Liver (tissue), 9 donors: Measurements from ENCODE around the gene FTCD. TPM values are rescaled to one million over a fixed set of nuclear protein-coding genes. Genes with fewer than 3 reads are reported as not detected.

Source experiments
- DNase-seq: peaks from one replicate; pipeline ENCODE4 v3.0.0-alpha.2; 2017; ENCODE audit warnings: low spot score
- H3K27ac ChIP-seq, 2 donors: one replicate each; pipeline ENCODE4 v1.7.0; 2013; ENCODE audit warnings: inconsistent platforms in 2 of 2, low read length in 2 of 2, control low read depth in 1 of 2, low read depth in 1 of 2, mild to moderate bottlenecking in 1 of 2
- H3K27me3 ChIP-seq, 4 donors: one replicate each; pipeline versions ENCODE4 v1.6.1 to v1.7.0; 2013; ENCODE audit warnings: low read length in 3 of 4, inconsistent platforms in 1 of 4, mild to moderate bottlenecking in 1 of 4, moderate library complexity in 1 of 4; ENCODE audit not compliant: control insufficient read depth in 4 of 4, insufficient read depth in 4 of 4
- H3K36me3 ChIP-seq, 4 donors: one replicate each; pipeline versions ENCODE4 v1.6.1 to v1.7.0; 2013; ENCODE audit warnings: low read length in 3 of 4, mild to moderate bottlenecking in 3 of 4, low read depth in 1 of 4, moderate library complexity in 1 of 4; ENCODE audit not compliant: control insufficient read depth in 4 of 4, insufficient read depth in 3 of 4
- H3K4me1 ChIP-seq, 4 donors: one replicate each; pipeline versions ENCODE4 v1.6.1 to v1.7.0; 2013; ENCODE audit warnings: low read length in 3 of 4, mild to moderate bottlenecking in 3 of 4, moderate library complexity in 1 of 4; ENCODE audit not compliant: control insufficient read depth in 4 of 4, insufficient read depth in 4 of 4
- H3K4me3 ChIP-seq, 3 donors: one replicate each; pipeline versions ENCODE4 v1.6.1 to v1.7.0; 2013; ENCODE audit warnings: low read length in 3 of 3, control low read depth in 1 of 3, low read depth in 1 of 3, mild to moderate bottlenecking in 1 of 3
- H3K9ac ChIP-seq, 2 donors: one replicate each; pipeline ENCODE4 v1.7.0; 2013; ENCODE audit warnings: low read length in 2 of 2, mild to moderate bottlenecking in 2 of 2, moderate library complexity in 2 of 2, control low read depth in 1 of 2, low read depth in 1 of 2
- H3K9me3 ChIP-seq, 4 donors: one replicate each; pipeline versions ENCODE4 v1.6.1 to v1.7.0; 2013; ENCODE audit warnings: low read length in 3 of 4; ENCODE audit not compliant: control insufficient read depth in 4 of 4
- EGR1 ChIP-seq, 2 donors: IDR thresholded peaks; 2 replicates each; pipeline ENCODE4 v1.6.1; 2016 to 2018; ENCODE audit warnings: antibody characterized with exemption in 2 of 2, low read depth in 2 of 2
- FOXA1 ChIP-seq: IDR thresholded peaks from 2 replicates; pipeline ENCODE4 v1.6.1; 2016; ENCODE audit warnings: antibody characterized with exemption
- FOXA2 ChIP-seq: IDR thresholded peaks from 2 replicates; pipeline ENCODE4 v1.6.1; 2016; ENCODE audit warnings: antibody characterized with exemption
- GABPA ChIP-seq, 2 donors: IDR thresholded peaks in 1 of 2; conservative IDR thresholded peaks in 1 of 2; 2 replicates each; pipeline ENCODE4 v1.6.1; 2016; ENCODE audit warnings: antibody characterized with exemption in 2 of 2, mild to moderate bottlenecking in 1 of 2, moderate library complexity in 1 of 2
- HNF4G ChIP-seq: IDR thresholded peaks from 2 replicates; pipeline ENCODE4 v1.6.1; 2016; ENCODE audit warnings: antibody characterized with exemption
- JUND ChIP-seq, 2 donors: IDR thresholded peaks; 2 replicates each; pipeline ENCODE4 v1.6.1; 2016; ENCODE audit warnings: antibody characterized with exemption in 2 of 2
- RXRA ChIP-seq, 2 donors: IDR thresholded peaks; 2 replicates each; pipeline ENCODE4 v1.6.1; 2017 to 2018; ENCODE audit warnings: antibody characterized with exemption in 2 of 2, mild to moderate bottlenecking in 1 of 2
- SP1 ChIP-seq: IDR thresholded peaks from 2 replicates; pipeline ENCODE4 v1.6.1; 2018; ENCODE audit warnings: antibody characterized with exemption, mild to moderate bottlenecking
- TAF1 ChIP-seq: conservative IDR thresholded peaks from 2 replicates; pipeline ENCODE4 v1.6.1; 2016; ENCODE audit warnings: antibody characterized with exemption, mild to moderate bottlenecking
- YY1 ChIP-seq: IDR thresholded peaks from 2 replicates; pipeline ENCODE4 v1.6.1; 2016; ENCODE audit warnings: antibody characterized with exemption, mild to moderate bottlenecking
- WGBS: extraction: QIAGEN DNeasy Blood & Tissue Kit; methylation state at CpG from one replicate; pipeline ENCODE4 v1.1.7; 2013; 5-methylcytosine and 5-hydroxymethylcytosine counted together
- polyA plus RNA-seq, 2 donors: library from polyadenylated mRNA; stranded (reverse) in 1 of 2; unstranded in 1 of 2; fragments of 200-250 nt in 1 of 2; fragments of >200 nt in 1 of 2; fragmentation: Nextera tagmentation in 1 of 2; extraction: Ambion mirVana in 1 of 2; gene quantifications; one replicate each; pipeline versions ENCODE4 v1.2.1 to v1.2.3, GENCODE V29; 2013 to 2015
- total RNA-seq, 2 donors: library from RNA; depleted of rRNA; stranded (reverse); fragments of >200 nt; gene quantifications; one replicate each; pipeline ENCODE4 v1.2.3, GENCODE V29; 2014
- TF ChIP-seq, protein P1 (sequence below): IDR thresholded peaks from 2 replicates; pipeline ENCODE4 v1.6.1; 2016; ENCODE audit warnings: antibody characterized with exemption
- TF ChIP-seq, protein P2 (sequence below): IDR thresholded peaks from 2 replicates; pipeline ENCODE4 v1.6.1; 2016; ENCODE audit warnings: antibody characterized with exemption, mild to moderate bottlenecking
- TF ChIP-seq, protein P3 (sequence below): fragments of 150-350 bp; IDR thresholded peaks from 2 replicates; pipeline ENCODE4 v1.5.1; 2017; ENCODE audit warnings: improper control_type of control experiment, low read depth, low read length; ENCODE audit not compliant: missing input control
- TF ChIP-seq, protein P4 (sequence below): IDR thresholded peaks from 2 replicates; pipeline ENCODE4 v1.6.1; 2016; ENCODE audit warnings: antibody characterized with exemption
- donor health status: healthy.
- donor health status: healthy.
- donor health status: healthy.
- donor health status: healthy.
- donor health status: healthy.

FTCD gene
- total and polyA plus RNA-seq, 4 donors = 130 to 182 (median 173) TPM

DNA sequence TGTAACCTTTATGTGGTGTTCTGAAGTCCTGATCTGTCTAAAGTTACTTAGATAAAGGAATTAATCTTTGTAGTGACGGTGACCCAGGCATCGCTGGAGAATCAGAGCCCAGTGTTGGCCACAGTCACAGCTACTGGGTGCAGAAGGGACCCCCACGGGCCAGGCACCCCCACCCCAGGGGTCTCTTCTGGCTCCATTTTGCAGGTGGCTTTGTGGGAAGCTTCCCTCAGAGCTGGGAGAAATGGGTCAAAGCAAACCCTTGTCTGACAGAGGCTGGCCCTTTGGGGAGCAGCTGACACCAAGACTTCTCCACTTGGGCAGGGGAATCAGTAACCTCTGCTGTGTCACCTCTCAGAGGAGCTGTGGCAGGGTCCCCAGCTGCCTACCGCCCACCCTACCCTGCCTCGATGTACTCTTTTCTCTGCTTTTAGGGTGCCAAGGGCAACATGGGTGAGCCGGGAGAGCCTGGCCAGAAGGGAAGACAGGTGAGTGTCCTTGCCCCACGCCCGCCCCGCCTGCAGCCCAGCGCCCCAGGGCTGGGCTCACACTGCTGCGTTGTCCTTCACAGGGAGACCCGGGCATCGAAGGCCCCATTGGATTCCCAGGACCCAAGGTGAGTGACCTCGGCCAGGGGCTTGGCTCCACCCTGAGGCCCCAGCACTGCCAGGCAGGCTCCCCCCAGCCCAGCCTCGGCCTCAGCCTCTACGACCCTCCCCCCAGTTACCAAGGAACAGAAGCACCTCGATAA, 39.8 kb downstream of the FTCD start:
- no peak for TF ChIP-seq YY1
- TF ChIP-seq SP1 = no peak
- no peak for TF ChIP-seq HNF4G
- TF ChIP-seq, protein P1, sequence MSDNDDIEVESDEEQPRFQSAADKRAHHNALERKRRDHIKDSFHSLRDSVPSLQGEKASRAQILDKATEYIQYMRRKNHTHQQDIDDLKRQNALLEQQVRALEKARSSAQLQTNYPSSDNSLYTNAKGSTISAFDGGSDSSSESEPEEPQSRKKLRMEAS = no peak
- TF ChIP-seq, protein P2, sequence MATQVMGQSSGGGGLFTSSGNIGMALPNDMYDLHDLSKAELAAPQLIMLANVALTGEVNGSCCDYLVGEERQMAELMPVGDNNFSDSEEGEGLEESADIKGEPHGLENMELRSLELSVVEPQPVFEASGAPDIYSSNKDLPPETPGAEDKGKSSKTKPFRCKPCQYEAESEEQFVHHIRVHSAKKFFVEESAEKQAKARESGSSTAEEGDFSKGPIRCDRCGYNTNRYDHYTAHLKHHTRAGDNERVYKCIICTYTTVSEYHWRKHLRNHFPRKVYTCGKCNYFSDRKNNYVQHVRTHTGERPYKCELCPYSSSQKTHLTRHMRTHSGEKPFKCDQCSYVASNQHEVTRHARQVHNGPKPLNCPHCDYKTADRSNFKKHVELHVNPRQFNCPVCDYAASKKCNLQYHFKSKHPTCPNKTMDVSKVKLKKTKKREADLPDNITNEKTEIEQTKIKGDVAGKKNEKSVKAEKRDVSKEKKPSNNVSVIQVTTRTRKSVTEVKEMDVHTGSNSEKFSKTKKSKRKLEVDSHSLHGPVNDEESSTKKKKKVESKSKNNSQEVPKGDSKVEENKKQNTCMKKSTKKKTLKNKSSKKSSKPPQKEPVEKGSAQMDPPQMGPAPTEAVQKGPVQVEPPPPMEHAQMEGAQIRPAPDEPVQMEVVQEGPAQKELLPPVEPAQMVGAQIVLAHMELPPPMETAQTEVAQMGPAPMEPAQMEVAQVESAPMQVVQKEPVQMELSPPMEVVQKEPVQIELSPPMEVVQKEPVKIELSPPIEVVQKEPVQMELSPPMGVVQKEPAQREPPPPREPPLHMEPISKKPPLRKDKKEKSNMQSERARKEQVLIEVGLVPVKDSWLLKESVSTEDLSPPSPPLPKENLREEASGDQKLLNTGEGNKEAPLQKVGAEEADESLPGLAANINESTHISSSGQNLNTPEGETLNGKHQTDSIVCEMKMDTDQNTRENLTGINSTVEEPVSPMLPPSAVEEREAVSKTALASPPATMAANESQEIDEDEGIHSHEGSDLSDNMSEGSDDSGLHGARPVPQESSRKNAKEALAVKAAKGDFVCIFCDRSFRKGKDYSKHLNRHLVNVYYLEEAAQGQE = no peak
- TF ChIP-seq EGR1 (IDR thresholded peaks at IDR 0.05; ENCODE audit: low read depth in 2 of 2) = no peak
- TF ChIP-seq FOXA1 = no peak
- no peak for TF ChIP-seq FOXA2
- TF ChIP-seq, protein P3, sequence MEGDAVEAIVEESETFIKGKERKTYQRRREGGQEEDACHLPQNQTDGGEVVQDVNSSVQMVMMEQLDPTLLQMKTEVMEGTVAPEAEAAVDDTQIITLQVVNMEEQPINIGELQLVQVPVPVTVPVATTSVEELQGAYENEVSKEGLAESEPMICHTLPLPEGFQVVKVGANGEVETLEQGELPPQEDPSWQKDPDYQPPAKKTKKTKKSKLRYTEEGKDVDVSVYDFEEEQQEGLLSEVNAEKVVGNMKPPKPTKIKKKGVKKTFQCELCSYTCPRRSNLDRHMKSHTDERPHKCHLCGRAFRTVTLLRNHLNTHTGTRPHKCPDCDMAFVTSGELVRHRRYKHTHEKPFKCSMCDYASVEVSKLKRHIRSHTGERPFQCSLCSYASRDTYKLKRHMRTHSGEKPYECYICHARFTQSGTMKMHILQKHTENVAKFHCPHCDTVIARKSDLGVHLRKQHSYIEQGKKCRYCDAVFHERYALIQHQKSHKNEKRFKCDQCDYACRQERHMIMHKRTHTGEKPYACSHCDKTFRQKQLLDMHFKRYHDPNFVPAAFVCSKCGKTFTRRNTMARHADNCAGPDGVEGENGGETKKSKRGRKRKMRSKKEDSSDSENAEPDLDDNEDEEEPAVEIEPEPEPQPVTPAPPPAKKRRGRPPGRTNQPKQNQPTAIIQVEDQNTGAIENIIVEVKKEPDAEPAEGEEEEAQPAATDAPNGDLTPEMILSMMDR = no peak
- no peak for TF ChIP-seq RXRA (IDR thresholded peaks at IDR 0.05)
- TF ChIP-seq TAF1 = no peak
- no peak for TF ChIP-seq GABPA (IDR thresholded peaks at IDR 0.05 in 1 of 2, conservative IDR thresholded peaks at IDR 0.05 in 1 of 2)
- no peak for TF ChIP-seq JUND (IDR thresholded peaks at IDR 0.05)
- TF ChIP-seq, protein P4, sequence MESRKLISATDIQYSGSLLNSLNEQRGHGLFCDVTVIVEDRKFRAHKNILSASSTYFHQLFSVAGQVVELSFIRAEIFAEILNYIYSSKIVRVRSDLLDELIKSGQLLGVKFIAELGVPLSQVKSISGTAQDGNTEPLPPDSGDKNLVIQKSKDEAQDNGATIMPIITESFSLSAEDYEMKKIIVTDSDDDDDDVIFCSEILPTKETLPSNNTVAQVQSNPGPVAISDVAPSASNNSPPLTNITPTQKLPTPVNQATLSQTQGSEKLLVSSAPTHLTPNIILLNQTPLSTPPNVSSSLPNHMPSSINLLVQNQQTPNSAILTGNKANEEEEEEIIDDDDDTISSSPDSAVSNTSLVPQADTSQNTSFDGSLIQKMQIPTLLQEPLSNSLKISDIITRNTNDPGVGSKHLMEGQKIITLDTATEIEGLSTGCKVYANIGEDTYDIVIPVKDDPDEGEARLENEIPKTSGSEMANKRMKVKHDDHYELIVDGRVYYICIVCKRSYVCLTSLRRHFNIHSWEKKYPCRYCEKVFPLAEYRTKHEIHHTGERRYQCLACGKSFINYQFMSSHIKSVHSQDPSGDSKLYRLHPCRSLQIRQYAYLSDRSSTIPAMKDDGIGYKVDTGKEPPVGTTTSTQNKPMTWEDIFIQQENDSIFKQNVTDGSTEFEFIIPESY = no peak
- H3K4me1 ChIP-seq = peaks cover 0 to 5% (median under 1%) of the 10 kb centered on the region in 4 donors
- no peak overlapping the region for H3K4me3 ChIP-seq
- peak; percentile 25 for DNase-seq
- H3K27ac ChIP-seq = no peak overlapping the region
- H3K27me3 ChIP-seq = no peaks in the 10 kb centered on the region
- H3K9ac ChIP-seq = no peak overlapping the region
- WGBS = 87% methylated on average over 17 of the region's 17 CpGs
- H3K36me3 ChIP-seq = no peaks in the 10 kb centered on the region
- H3K9me3 ChIP-seq = no peaks in the 10 kb centered on the region

DNA sequence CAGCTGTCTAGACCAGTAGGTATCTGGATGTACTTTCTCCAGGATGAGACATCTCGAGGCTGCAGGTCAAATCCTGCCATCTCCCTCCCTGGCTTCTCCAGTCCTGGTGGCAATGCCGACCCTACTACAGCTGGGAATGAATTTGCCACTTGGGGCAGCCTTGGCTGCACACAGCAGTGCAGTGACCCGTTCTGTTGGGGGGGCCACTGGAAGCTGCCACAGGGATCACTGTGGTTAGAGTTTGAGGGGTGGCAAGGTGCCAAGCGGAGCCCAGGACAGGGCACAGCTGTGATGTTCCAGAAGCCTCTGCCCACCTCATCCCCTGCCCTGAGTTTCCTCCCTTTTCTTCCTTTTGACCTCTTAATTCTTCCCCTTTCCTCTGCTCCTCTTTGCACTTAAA, 40.4 kb downstream of the FTCD start:
- no peaks in the 10 kb centered on the region for H3K9me3 ChIP-seq
- TF ChIP-seq JUND (IDR thresholded peaks at IDR 0.05) (no peak), EGR1 (IDR thresholded peaks at IDR 0.05; ENCODE audit: low read depth in 2 of 2) (no peak)
- TF ChIP-seq, protein P4 = no peak
- no peak overlapping the region for H3K9ac ChIP-seq
- 83% methylated on average over 4 of the region's 4 CpGs for whole genome bisulfite sequencing
- H3K27ac ChIP-seq = no peak overlapping the region
- no peaks in the 10 kb centered on the region for H3K36me3 ChIP-seq
- H3K4me1 ChIP-seq = peaks cover 0 to 9% (median 0%) of the 10 kb centered on the region in 4 donors
- DNase-seq = peak; percentile 25
- no peaks in the 10 kb centered on the region for H3K27me3 ChIP-seq
- H3K4me3 ChIP-seq = no peak overlapping the region
